HK-2 (cell line): ENCODE measurements around the gene AKR1C8.
"Not testable (repeated sequence)": the region's sequence is repeated elsewhere in the genome, so short reads cannot be mapped to it uniquely, and the experiment has no call there.

Source experiments
- DNase-seq: peaks from one replicate; pipeline ENCODE4 v3.0.0-alpha.2; 2018; ENCODE audit not compliant: unreplicated experiment

The AKR1C8 gene

GRCh38 chr10:5184987-5185775 is at the start of gene AKR1C8:
Gene AKR1C8 (minus strand): TSS chr10:5185150. CDS start chr10:5185104, 46 bp downstream.
- no peak for DNase-seq

- DNase-seq, result no peak
These were observed 49.3 kb upstream of the AKR1C8 start for GRCh38 chr10:5234106-5234860.

- no peak for DNase-seq
These were observed 48.4 kb upstream of the AKR1C8 start for GRCh38 chr10:5233324-5233723.

DNA sequence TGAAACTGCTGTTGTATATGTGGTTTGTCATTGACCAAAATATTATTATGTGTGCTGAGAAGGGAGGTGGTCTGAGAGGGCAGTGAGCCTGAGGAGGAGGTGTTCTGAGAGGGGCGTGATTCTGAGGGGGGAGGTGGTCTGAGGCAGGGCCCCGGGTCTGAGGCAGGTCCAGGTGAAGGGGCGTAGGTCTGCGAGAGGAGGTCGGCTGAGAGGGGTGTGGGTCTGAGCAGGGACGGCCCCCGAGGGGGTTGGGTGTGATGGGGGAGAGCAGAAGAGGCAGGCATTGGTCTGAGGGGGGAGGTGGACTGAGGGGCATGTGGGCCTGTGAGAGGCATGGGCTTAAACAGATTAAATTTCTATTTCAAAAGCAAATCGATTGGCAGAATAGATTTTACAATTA is 44.1 kb upstream of the AKR1C8 start:
- DNase-seq, result no peak

GRCh38 chr10:5222942-5223341 is 38.0 kb upstream of the AKR1C8 start:
- DNase-seq, result not testable (repeated sequence)

DNA sequence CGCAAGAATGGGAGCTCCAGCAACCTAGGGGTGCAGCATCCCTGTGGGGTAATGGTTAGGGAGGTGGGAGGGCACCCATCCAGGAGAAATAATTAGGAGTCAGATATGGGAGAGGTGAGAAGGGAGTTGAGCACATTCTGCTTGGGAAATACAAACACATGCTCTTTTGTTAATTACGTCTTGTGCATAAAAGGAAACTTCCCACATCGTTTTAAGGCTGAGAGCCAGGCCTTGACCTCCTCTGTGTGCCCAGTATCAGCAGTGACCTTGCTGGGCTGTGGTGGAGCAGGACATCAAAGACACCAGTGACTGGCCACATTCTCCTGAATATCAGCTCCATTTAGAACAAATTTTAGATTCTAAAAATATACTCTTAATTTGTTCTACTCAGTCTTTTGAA is 34.3 kb upstream of the AKR1C8 start:
- no peak for DNase-seq

- no peak for DNase-seq
These were observed 31.9 kb upstream of the AKR1C8 start for GRCh38 chr10:5216801-5217200.

GRCh38 chr10:5211696-5212536 is 27.0 kb upstream of the AKR1C8 start:
- no peak for DNase-seq

GRCh38 chr10:5210261-5210660 is 25.3 kb upstream of the AKR1C8 start:
- DNase-seq, result not testable (repeated sequence)

- not testable (repeated sequence) for DNase-seq
These were observed 24.8 kb upstream of the AKR1C8 start for GRCh38 chr10:5209776-5210175.

- no peak for DNase-seq
These were observed 21.8 kb upstream of the AKR1C8 start for GRCh38 chr10:5206799-5207198.

- no peak for DNase-seq
These were observed 14.4 kb upstream of the AKR1C8 start for GRCh38 chr10:5199398-5199797.

- DNase-seq, result no peak
These were observed 13.4 kb upstream of the AKR1C8 start for GRCh38 chr10:5198386-5198785.

DNA sequence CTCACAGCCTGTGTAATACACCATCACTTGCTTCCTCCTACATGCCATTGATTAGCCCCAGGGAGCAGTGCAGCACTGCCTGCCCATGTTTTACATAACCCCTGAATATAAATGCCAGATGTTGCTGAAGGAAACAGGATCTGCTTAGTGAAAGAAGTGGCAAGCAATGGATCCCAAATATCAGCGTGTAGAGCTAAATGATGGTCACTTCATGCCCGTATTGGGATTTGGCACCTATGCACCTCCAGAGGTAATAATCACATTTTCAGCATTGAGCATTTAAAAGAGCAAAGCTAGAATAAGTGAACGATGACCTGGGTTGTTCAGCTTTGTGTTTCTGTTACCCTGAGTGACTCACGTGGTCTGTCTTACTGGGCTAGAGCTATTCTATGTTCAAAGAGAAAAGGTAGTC is 11.8 kb upstream of the AKR1C8 start, which contains the start of gene AKR1C4:
AKR1C4 (plus strand) TSS at position 136 of the 412 bp plus-strand sequence; CDS start at position 167, 31 bp downstream.
- no peak for DNase-seq

GRCh38 chr10:5195727-5196374 is 10.9 kb upstream of the AKR1C8 start:
- DNase-seq, result no peak

DNA sequence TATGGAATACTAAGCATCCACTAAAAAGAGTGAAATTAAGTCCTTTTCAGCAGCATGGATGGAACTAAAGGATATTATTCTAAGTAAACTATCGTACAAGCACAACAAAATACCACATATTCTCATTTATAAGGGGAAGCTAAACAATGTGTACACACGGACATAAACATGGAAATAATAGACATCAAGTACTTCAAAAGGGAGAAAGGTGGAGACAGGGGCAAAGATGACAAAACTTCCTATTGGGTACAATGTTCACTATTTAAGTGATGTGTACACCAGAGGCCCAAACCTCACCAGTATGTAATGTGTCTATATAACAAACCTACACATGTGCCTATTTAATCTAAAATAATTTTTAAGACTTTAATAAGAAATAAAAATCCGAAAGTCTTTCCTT is 9.5 kb upstream of the AKR1C8 start:
- DNase-seq, result no peak

DNA sequence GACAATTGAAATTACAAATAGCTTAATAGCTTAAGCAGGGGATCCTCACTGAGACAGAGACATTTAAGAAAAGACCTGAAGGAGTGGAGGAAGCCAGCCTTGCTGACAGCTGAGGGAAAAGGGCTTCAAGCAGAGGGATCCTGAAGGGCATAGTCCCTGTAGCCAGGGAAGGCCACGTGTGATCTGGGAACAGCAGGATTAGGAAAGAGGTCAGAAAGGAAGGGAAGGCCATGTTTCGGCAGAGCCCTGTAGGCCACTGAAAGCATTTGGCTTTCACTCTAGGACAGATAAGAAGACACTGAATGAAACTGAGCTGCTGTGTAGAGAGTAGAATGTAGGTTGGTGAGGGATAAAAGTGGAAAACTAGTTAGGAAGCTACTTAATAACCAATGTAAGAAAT is 3.4 kb upstream of the AKR1C8 start:
- DNase-seq, result no peak

GRCh38 chr10:5187867-5188266 is 2.9 kb upstream of the AKR1C8 start:
- DNase-seq, result no peak

DNA sequence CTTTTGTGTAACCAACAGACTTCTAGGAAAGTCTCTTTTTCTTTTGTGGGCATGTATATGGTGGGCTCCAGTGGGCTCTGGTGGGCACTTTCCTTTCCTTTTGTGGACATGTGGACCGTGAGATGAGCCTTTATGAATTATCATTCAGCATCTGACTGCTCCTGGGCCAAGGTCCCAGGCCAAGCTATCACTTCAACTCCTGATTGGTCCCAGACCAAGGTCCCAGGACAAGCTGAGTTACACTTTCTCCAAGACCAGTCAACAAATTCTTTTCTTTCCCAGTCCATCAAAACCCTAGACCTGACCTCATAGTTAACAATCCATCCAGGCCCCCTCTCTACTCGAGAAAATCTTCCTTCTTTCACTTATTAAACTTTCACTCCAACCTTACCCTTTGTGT is 1.0 kb downstream of the AKR1C8 start:
- no peak for DNase-seq

- not testable (repeated sequence) for DNase-seq
These were observed 4.4 kb downstream of the AKR1C8 start for GRCh38 chr10:5180503-5180902.

- not testable (repeated sequence) for DNase-seq
These were observed 9.4 kb downstream of the AKR1C8 start for GRCh38 chr10:5175581-5175980.
